Liver (tissue), 9 donors: ENCODE measurements around the gene GPR180. TPM values are rescaled to one million over a fixed set of nuclear protein-coding genes. Genes with fewer than 3 reads are reported as not detected.

Experiments used
- DNase-seq: peaks from one replicate; pipeline ENCODE4 v3.0.0-alpha.2; 2017; ENCODE audit warnings: low spot score
- H3K27ac ChIP-seq, 2 donors: one replicate each; pipeline ENCODE4 v1.7.0; 2013; ENCODE audit warnings: inconsistent platforms in 2 of 2, low read length in 2 of 2, control low read depth in 1 of 2, low read depth in 1 of 2, mild to moderate bottlenecking in 1 of 2
- H3K27me3 ChIP-seq, 4 donors: one replicate each; pipeline versions ENCODE4 v1.6.1 to v1.7.0; 2013; ENCODE audit warnings: low read length in 3 of 4, inconsistent platforms in 1 of 4, mild to moderate bottlenecking in 1 of 4, moderate library complexity in 1 of 4; ENCODE audit not compliant: control insufficient read depth in 4 of 4, insufficient read depth in 4 of 4
- H3K36me3 ChIP-seq, 4 donors: one replicate each; pipeline versions ENCODE4 v1.6.1 to v1.7.0; 2013; ENCODE audit warnings: low read length in 3 of 4, mild to moderate bottlenecking in 3 of 4, low read depth in 1 of 4, moderate library complexity in 1 of 4; ENCODE audit not compliant: control insufficient read depth in 4 of 4, insufficient read depth in 3 of 4
- H3K4me1 ChIP-seq, 4 donors: one replicate each; pipeline versions ENCODE4 v1.6.1 to v1.7.0; 2013; ENCODE audit warnings: low read length in 3 of 4, mild to moderate bottlenecking in 3 of 4, moderate library complexity in 1 of 4; ENCODE audit not compliant: control insufficient read depth in 4 of 4, insufficient read depth in 4 of 4
- H3K4me3 ChIP-seq, 3 donors: one replicate each; pipeline versions ENCODE4 v1.6.1 to v1.7.0; 2013; ENCODE audit warnings: low read length in 3 of 3, control low read depth in 1 of 3, low read depth in 1 of 3, mild to moderate bottlenecking in 1 of 3
- H3K9ac ChIP-seq, 2 donors: one replicate each; pipeline ENCODE4 v1.7.0; 2013; ENCODE audit warnings: low read length in 2 of 2, mild to moderate bottlenecking in 2 of 2, moderate library complexity in 2 of 2, control low read depth in 1 of 2, low read depth in 1 of 2
- H3K9me3 ChIP-seq, 4 donors: one replicate each; pipeline versions ENCODE4 v1.6.1 to v1.7.0; 2013; ENCODE audit warnings: low read length in 3 of 4; ENCODE audit not compliant: control insufficient read depth in 4 of 4
- EGR1 ChIP-seq, 2 donors: IDR thresholded peaks; 2 replicates each; pipeline ENCODE4 v1.6.1; 2016 to 2018; ENCODE audit warnings: antibody characterized with exemption in 2 of 2, low read depth in 2 of 2
- FOXA1 ChIP-seq: IDR thresholded peaks from 2 replicates; pipeline ENCODE4 v1.6.1; 2016; ENCODE audit warnings: antibody characterized with exemption
- GABPA ChIP-seq, 2 donors: IDR thresholded peaks in 1 of 2; conservative IDR thresholded peaks in 1 of 2; 2 replicates each; pipeline ENCODE4 v1.6.1; 2016; ENCODE audit warnings: antibody characterized with exemption in 2 of 2, mild to moderate bottlenecking in 1 of 2, moderate library complexity in 1 of 2
- HNF4A ChIP-seq, 2 donors: conservative IDR thresholded peaks; 2 replicates each; pipeline ENCODE4 v1.6.1; 2016; ENCODE audit warnings: antibody characterized with exemption in 2 of 2, mild to moderate bottlenecking in 2 of 2
- HNF4G ChIP-seq: IDR thresholded peaks from 2 replicates; pipeline ENCODE4 v1.6.1; 2016; ENCODE audit warnings: antibody characterized with exemption
- JUND ChIP-seq, 2 donors: IDR thresholded peaks; 2 replicates each; pipeline ENCODE4 v1.6.1; 2016; ENCODE audit warnings: antibody characterized with exemption in 2 of 2
- NR2F2 ChIP-seq: IDR thresholded peaks from 2 replicates; pipeline ENCODE4 v1.6.1; 2016; ENCODE audit warnings: antibody characterized with exemption
- RAD21 ChIP-seq, 2 donors: IDR thresholded peaks; 2 replicates each; pipeline ENCODE4 v1.6.1; 2016; ENCODE audit warnings: antibody characterized with exemption in 2 of 2, mild to moderate bottlenecking in 2 of 2
- RXRA ChIP-seq, 2 donors: IDR thresholded peaks; 2 replicates each; pipeline ENCODE4 v1.6.1; 2017 to 2018; ENCODE audit warnings: antibody characterized with exemption in 2 of 2, mild to moderate bottlenecking in 1 of 2
- SP1 ChIP-seq: IDR thresholded peaks from 2 replicates; pipeline ENCODE4 v1.6.1; 2018; ENCODE audit warnings: antibody characterized with exemption, mild to moderate bottlenecking
- TAF1 ChIP-seq: conservative IDR thresholded peaks from 2 replicates; pipeline ENCODE4 v1.6.1; 2016; ENCODE audit warnings: antibody characterized with exemption, mild to moderate bottlenecking
- YY1 ChIP-seq: IDR thresholded peaks from 2 replicates; pipeline ENCODE4 v1.6.1; 2016; ENCODE audit warnings: antibody characterized with exemption, mild to moderate bottlenecking
- WGBS: extraction: QIAGEN DNeasy Blood & Tissue Kit; methylation state at CpG from one replicate; pipeline ENCODE4 v1.1.7; 2013; 5-methylcytosine and 5-hydroxymethylcytosine counted together
- polyA plus RNA-seq, 2 donors: library from polyadenylated mRNA; stranded (reverse) in 1 of 2; unstranded in 1 of 2; fragments of 200-250 nt in 1 of 2; fragments of >200 nt in 1 of 2; fragmentation: Nextera tagmentation in 1 of 2; extraction: Ambion mirVana in 1 of 2; gene quantifications; one replicate each; pipeline versions ENCODE4 v1.2.1 to v1.2.3, GENCODE V29; 2013 to 2015
- total RNA-seq, 2 donors: library from RNA; depleted of rRNA; stranded (reverse); fragments of >200 nt; gene quantifications; one replicate each; pipeline ENCODE4 v1.2.3, GENCODE V29; 2014
- TF ChIP-seq, protein P1 (sequence below): IDR thresholded peaks from 2 replicates; pipeline ENCODE4 v1.6.1; 2016; ENCODE audit warnings: antibody characterized with exemption
- TF ChIP-seq, protein P2 (sequence below): IDR thresholded peaks from 2 replicates; pipeline ENCODE4 v1.6.1; 2016; ENCODE audit warnings: antibody characterized with exemption
- TF ChIP-seq, protein P3 (sequence below): fragments of 150-350 bp; IDR thresholded peaks from 2 replicates; pipeline ENCODE4 v1.5.1; 2017; ENCODE audit warnings: improper control_type of control experiment, low read depth, low read length; ENCODE audit not compliant: missing input control
- TF ChIP-seq, protein P4 (sequence below): IDR thresholded peaks from 2 replicates; pipeline ENCODE4 v1.6.1; 2016; ENCODE audit warnings: antibody characterized with exemption, mild to moderate bottlenecking
- TF ChIP-seq, protein P5 (sequence below): IDR thresholded peaks from 2 replicates; pipeline ENCODE4 v1.6.1; 2016; ENCODE audit warnings: antibody characterized with exemption
- donor health status: healthy.
- donor health status: healthy.
- donor health status: healthy.
- donor health status: healthy.
- donor health status: healthy.

Gene GPR180
- total and polyA plus RNA-seq, 4 donors = 2.1 to 8.3 (median 2.8) TPM

DNA sequence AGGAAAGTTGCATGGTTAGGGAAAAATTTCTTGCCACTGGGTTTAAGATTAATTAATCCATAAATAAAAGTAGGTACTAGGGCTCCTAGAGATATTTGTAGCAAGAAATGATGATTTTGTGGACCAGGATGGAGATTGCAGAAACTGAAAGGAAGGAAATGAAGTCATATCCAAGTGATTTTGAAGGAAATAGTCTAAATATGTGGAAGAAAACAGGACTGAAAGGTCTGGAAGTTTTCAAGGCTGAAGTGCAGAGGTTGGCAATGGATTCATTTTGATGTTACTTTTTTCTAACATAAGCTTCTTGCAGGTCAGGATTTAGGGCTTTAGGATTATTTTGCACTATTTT, 57.9 kb downstream of the GPR180 start:
- Histone ChIP-seq H3K9me3 (no peaks in the 10 kb centered on the region), H3K4me3 (no peak overlapping the region), H3K27me3 (peaks cover 0 to 2% (median 1%) of the 10 kb centered on the region in 4 donors), H3K9ac (no peak overlapping the region), H3K27ac (no peak overlapping the region), H3K36me3 (no peaks in the 10 kb centered on the region), H3K4me1 (no peaks in the 10 kb centered on the region)
- DNase-seq = no peak
- no peak for TF ChIP-seq SP1
- no peak for TF ChIP-seq RXRA (IDR thresholded peaks at IDR 0.05)
- no peak for TF ChIP-seq TAF1
- no peak for TF ChIP-seq HNF4A (conservative IDR thresholded peaks at IDR 0.05)
- TF ChIP-seq YY1 = no peak
- TF ChIP-seq NR2F2 = no peak
- TF ChIP-seq, protein P1, sequence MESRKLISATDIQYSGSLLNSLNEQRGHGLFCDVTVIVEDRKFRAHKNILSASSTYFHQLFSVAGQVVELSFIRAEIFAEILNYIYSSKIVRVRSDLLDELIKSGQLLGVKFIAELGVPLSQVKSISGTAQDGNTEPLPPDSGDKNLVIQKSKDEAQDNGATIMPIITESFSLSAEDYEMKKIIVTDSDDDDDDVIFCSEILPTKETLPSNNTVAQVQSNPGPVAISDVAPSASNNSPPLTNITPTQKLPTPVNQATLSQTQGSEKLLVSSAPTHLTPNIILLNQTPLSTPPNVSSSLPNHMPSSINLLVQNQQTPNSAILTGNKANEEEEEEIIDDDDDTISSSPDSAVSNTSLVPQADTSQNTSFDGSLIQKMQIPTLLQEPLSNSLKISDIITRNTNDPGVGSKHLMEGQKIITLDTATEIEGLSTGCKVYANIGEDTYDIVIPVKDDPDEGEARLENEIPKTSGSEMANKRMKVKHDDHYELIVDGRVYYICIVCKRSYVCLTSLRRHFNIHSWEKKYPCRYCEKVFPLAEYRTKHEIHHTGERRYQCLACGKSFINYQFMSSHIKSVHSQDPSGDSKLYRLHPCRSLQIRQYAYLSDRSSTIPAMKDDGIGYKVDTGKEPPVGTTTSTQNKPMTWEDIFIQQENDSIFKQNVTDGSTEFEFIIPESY = no peak
- TF ChIP-seq FOXA1 = no peak
- TF ChIP-seq, protein P2, sequence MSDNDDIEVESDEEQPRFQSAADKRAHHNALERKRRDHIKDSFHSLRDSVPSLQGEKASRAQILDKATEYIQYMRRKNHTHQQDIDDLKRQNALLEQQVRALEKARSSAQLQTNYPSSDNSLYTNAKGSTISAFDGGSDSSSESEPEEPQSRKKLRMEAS = no peak
- no peak for TF ChIP-seq HNF4G
- no peak for TF ChIP-seq RAD21 (IDR thresholded peaks at IDR 0.05)

DNA sequence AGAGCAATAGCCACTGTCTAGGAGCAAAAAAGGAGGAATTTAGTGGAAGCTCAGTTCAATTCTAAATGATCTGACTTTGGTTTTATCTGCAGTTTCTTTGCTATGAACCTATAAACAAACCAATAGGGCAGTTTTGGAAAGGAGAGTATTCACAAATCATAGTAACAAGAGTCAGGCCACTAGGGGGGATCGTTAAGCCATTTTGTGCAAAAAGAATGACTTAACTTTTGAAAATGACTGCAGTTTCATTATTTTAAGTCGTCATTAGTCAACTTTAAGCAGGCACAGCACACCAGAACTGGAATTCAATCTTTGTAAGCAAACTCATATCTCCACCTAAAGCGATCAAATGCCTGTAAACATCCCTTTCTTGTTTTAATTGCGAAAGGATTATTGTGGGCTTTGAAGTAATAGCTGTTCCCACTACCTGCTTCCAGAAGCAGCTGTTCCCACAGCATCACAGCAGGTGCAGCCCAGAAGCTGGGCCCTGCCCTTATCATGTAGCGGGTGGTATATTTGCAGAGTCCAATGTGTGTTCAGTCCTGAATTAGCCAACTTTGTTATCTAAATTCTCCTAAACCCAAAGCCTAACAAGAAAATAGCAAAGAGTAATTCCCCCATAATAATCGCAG, 59.2 kb downstream of the GPR180 start:
- Histone ChIP-seq H3K4me1 (no peaks in the 10 kb centered on the region), H3K9ac (no peak overlapping the region), H3K27me3 (peaks cover 0 to 2% (median 1%) of the 10 kb centered on the region in 4 donors), H3K4me3 (no peak overlapping the region), H3K9me3 (no peaks in the 10 kb centered on the region), H3K27ac (no peak overlapping the region), H3K36me3 (no peaks in the 10 kb centered on the region)
- TF ChIP-seq, protein P3, sequence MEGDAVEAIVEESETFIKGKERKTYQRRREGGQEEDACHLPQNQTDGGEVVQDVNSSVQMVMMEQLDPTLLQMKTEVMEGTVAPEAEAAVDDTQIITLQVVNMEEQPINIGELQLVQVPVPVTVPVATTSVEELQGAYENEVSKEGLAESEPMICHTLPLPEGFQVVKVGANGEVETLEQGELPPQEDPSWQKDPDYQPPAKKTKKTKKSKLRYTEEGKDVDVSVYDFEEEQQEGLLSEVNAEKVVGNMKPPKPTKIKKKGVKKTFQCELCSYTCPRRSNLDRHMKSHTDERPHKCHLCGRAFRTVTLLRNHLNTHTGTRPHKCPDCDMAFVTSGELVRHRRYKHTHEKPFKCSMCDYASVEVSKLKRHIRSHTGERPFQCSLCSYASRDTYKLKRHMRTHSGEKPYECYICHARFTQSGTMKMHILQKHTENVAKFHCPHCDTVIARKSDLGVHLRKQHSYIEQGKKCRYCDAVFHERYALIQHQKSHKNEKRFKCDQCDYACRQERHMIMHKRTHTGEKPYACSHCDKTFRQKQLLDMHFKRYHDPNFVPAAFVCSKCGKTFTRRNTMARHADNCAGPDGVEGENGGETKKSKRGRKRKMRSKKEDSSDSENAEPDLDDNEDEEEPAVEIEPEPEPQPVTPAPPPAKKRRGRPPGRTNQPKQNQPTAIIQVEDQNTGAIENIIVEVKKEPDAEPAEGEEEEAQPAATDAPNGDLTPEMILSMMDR = no peak
- TF ChIP-seq EGR1 (IDR thresholded peaks at IDR 0.05; ENCODE audit: low read depth in 2 of 2) (no peak), HNF4G (no peak), JUND (IDR thresholded peaks at IDR 0.05) (no peak), FOXA1 (no peak), NR2F2 (no peak), GABPA (IDR thresholded peaks at IDR 0.05 in 1 of 2, conservative IDR thresholded peaks at IDR 0.05 in 1 of 2) (no peak), TAF1 (no peak), RAD21 (IDR thresholded peaks at IDR 0.05) (no peak), HNF4A (conservative IDR thresholded peaks at IDR 0.05) (no peak)
- TF ChIP-seq, protein P4, sequence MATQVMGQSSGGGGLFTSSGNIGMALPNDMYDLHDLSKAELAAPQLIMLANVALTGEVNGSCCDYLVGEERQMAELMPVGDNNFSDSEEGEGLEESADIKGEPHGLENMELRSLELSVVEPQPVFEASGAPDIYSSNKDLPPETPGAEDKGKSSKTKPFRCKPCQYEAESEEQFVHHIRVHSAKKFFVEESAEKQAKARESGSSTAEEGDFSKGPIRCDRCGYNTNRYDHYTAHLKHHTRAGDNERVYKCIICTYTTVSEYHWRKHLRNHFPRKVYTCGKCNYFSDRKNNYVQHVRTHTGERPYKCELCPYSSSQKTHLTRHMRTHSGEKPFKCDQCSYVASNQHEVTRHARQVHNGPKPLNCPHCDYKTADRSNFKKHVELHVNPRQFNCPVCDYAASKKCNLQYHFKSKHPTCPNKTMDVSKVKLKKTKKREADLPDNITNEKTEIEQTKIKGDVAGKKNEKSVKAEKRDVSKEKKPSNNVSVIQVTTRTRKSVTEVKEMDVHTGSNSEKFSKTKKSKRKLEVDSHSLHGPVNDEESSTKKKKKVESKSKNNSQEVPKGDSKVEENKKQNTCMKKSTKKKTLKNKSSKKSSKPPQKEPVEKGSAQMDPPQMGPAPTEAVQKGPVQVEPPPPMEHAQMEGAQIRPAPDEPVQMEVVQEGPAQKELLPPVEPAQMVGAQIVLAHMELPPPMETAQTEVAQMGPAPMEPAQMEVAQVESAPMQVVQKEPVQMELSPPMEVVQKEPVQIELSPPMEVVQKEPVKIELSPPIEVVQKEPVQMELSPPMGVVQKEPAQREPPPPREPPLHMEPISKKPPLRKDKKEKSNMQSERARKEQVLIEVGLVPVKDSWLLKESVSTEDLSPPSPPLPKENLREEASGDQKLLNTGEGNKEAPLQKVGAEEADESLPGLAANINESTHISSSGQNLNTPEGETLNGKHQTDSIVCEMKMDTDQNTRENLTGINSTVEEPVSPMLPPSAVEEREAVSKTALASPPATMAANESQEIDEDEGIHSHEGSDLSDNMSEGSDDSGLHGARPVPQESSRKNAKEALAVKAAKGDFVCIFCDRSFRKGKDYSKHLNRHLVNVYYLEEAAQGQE = no peak
- TF ChIP-seq, protein P5, sequence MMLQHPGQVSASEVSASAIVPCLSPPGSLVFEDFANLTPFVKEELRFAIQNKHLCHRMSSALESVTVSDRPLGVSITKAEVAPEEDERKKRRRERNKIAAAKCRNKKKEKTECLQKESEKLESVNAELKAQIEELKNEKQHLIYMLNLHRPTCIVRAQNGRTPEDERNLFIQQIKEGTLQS = no peak
- 40% methylated on average over 6 of the region's 6 CpGs for WGBS
- no peak for DNase-seq
